Stomach (tissue), 9 donors: Measurements from ENCODE around the gene GPRC5C. TPM values are rescaled to one million over a fixed set of nuclear protein-coding genes. Genes with fewer than 3 reads are reported as not detected.

Source experiments
- DNase-seq, 2 donors: peaks; one replicate each; pipeline versions ENCODE4 v3.0.0 to v3.0.0-alpha.2; 2013 to 2019
- H3K27ac ChIP-seq, 5 donors: fragments of 200-600 bp in 4 of 5; sonication (generic) in 4 of 5; one replicate each; pipeline ENCODE4 v1.5.1; 2013 to 2019; ENCODE audit warnings: mild to moderate bottlenecking in 1 of 5, moderate library complexity in 1 of 5
- H3K27me3 ChIP-seq, 3 donors: fragments of 200-600 bp; sonication (generic); one replicate each; pipeline ENCODE4 v1.5.1; 2017 to 2019; ENCODE audit warnings: mixed run types in 1 of 3
- H3K36me3 ChIP-seq, 4 donors: fragments of 200-600 bp; sonication (generic); 1 replicate in 3 of 4; 2 replicates in 1 of 4; pipeline ENCODE4 v1.5.1; 2016 to 2019
- H3K4me1 ChIP-seq, 4 donors: fragments of 200-600 bp; sonication (generic); one replicate each; pipeline ENCODE4 v1.5.1; 2016 to 2019
- H3K4me3 ChIP-seq, 4 donors: fragments of 200-600 bp; sonication (generic) in 3 of 4; one replicate each; pipeline ENCODE4 v1.5.1; 2016 to 2019; ENCODE audit warnings: mild to moderate bottlenecking in 1 of 4
- H3K9me3 ChIP-seq, 4 donors: fragments of 200-600 bp; sonication (generic); one replicate each; pipeline ENCODE4 v1.5.1; 2016 to 2019
- EP300 ChIP-seq: sonication (generic); formaldehyde crosslinking; IDR thresholded peaks from one replicate; pipeline ENCODE4 v1.6.1; 2017; ENCODE audit warnings: antibody characterized with exemption
- POLR2A ChIP-seq, 4 donors: fragments of 450-650 bp; IDR thresholded peaks; one replicate each; pipeline ENCODE4 v1.6.1; 2016; ENCODE audit warnings: antibody characterized with exemption in 4 of 4, control low read depth in 2 of 4, mild to moderate bottlenecking in 1 of 4, moderate library complexity in 1 of 4
- POLR2AphosphoS5 ChIP-seq, 3 donors: sonication (generic); formaldehyde crosslinking; IDR thresholded peaks; one replicate each; pipeline ENCODE4 v1.6.1; 2016; ENCODE audit warnings: antibody characterized with exemption in 3 of 3
- WGBS, 5 donors: extraction: QIAGEN DNeasy Blood & Tissue Kit in 3 of 5; methylation state at CpG; one replicate each; pipeline versions ENCODE4 v1.1.5 to v1.1.7; 2013 to 2018; 5-methylcytosine and 5-hydroxymethylcytosine counted together
- intact Hi-C: fragments of 100-400 bp; cut with DNase I; formaldehyde crosslinking; loops from one replicate; pipeline ENCODE4 v1.15.1; 2023; ENCODE audit warnings: low total_unique reads
- polyA plus RNA-seq, 3 donors: library from polyadenylated mRNA; stranded (reverse); fragments of 200-250 nt; gene quantifications; one replicate each; pipeline ENCODE4 v1.2.3, GENCODE V29; 2013
- total RNA-seq, 5 donors: library from RNA; depleted of rRNA; stranded (reverse); fragments of >200 nt; gene quantifications; one replicate each; pipeline versions ENCODE4 v1.1.0 to v1.2.3, GENCODE V29; 2014 to 2016
- TF ChIP-seq, protein P1 (sequence below), 7 experiments: fragments of 450-650 bp in 4 of 7; fragments of 200-600 bp in 3 of 7; sonication (generic) in 3 of 7; IDR thresholded peaks; one replicate each; pipeline ENCODE4 v1.5.1; 2016 to 2019; ENCODE audit warnings: antibody characterized with exemption in 7 of 7, control low read depth in 2 of 7, mild to moderate bottlenecking in 1 of 7
- donor health status: healthy with polysubstance abuse.
- donor health status: Bipolar disorder and iron deficiency.
- donor health status: healthy.

Gene GPRC5C
- total and polyA plus RNA-seq, 8 donors: 66.5 to 321 (median 129) TPM

- Histone ChIP-seq H3K36me3 (peaks cover 16 to 23% (median 22%) of the 10 kb centered on the region in 4 donors), H3K4me3 (no peak overlapping the region), H3K27ac (peak overlapping the region; percentile 40 to 99 (median 96)), H3K9me3 (peaks cover 0 to 9% (median 2%) of the 10 kb centered on the region in 4 donors), H3K27me3 (peaks cover 0 to 12% (median 0%) of the 10 kb centered on the region in 3 donors), H3K4me1 (peaks cover 26 to 66% (median 49%) of the 10 kb centered on the region in 4 donors)
- DNase-seq: no peak
- intact Hi-C loops: no loop called here
- WGBS, 5 donors: 65 to 79% (median 77%) methylated on average over 3 of the region's 3 CpGs
- TF ChIP-seq POLR2AphosphoS5 (IDR thresholded peaks at IDR 0.05) (peak in 1 of 3 donors; percentile 5), POLR2A (IDR thresholded peaks at IDR 0.05) (no peak)
- TF ChIP-seq, protein P1, sequence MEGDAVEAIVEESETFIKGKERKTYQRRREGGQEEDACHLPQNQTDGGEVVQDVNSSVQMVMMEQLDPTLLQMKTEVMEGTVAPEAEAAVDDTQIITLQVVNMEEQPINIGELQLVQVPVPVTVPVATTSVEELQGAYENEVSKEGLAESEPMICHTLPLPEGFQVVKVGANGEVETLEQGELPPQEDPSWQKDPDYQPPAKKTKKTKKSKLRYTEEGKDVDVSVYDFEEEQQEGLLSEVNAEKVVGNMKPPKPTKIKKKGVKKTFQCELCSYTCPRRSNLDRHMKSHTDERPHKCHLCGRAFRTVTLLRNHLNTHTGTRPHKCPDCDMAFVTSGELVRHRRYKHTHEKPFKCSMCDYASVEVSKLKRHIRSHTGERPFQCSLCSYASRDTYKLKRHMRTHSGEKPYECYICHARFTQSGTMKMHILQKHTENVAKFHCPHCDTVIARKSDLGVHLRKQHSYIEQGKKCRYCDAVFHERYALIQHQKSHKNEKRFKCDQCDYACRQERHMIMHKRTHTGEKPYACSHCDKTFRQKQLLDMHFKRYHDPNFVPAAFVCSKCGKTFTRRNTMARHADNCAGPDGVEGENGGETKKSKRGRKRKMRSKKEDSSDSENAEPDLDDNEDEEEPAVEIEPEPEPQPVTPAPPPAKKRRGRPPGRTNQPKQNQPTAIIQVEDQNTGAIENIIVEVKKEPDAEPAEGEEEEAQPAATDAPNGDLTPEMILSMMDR (IDR thresholded peaks at IDR 0.05): peak in 5 of 7 experiments; percentile 16 to 77 (median 57)
Observed at GRCh38 chr17:74437702-74438101, 5.8 kb downstream of the GPRC5C start.

- TF ChIP-seq POLR2AphosphoS5 (IDR thresholded peaks at IDR 0.05) (no peak), EP300 (no peak), POLR2A (IDR thresholded peaks at IDR 0.05) (no peak)
- TF ChIP-seq, protein P1 (IDR thresholded peaks at IDR 0.05): no peak
- DNase-seq: no peak
Observed at GRCh38 chr17:74439691-74440567, 8.0 kb downstream of the GPRC5C start.

GRCh38 chr17:74441537-74441936 lies 9.6 kb downstream of the GPRC5C start:
- 65 to 84% (median 69%) methylated on average over 7 of the region's 7 CpGs for WGBS, 5 donors
- Histone ChIP-seq H3K4me3 (no peak overlapping the region), H3K9me3 (peaks cover 0 to 9% (median 2%) of the 10 kb centered on the region in 4 donors), H3K36me3 (peaks cover 16 to 33% (median 25%) of the 10 kb centered on the region in 4 donors), H3K27me3 (no peaks in the 10 kb centered on the region), H3K27ac (peak overlapping the region; percentile 67 to 99 (median 91)), H3K4me1 (peaks cover 57 to 83% (median 72%) of the 10 kb centered on the region in 4 donors)
- intact Hi-C loops: no loop called here
- TF ChIP-seq, protein P1 (IDR thresholded peaks at IDR 0.05): no peak
- TF ChIP-seq POLR2AphosphoS5 (IDR thresholded peaks at IDR 0.05) (no peak), EP300 (no peak), POLR2A (IDR thresholded peaks at IDR 0.05) (no peak)
- DNase-seq: no peak

More at GRCh38 chr17:74439691-74440567, 8.0 kb downstream of the GPRC5C start:
- Histone ChIP-seq H3K27ac (peak overlapping the region; percentile 10 to 99 (median 91)), H3K27me3 (no peaks in the 10 kb centered on the region), H3K4me1 (peaks cover 47 to 72% (median 63%) of the 10 kb centered on the region in 4 donors), H3K4me3 (peak overlapping the region in 1 of 4 donors; percentile 8), H3K36me3 (peaks cover 16 to 27% (median 24%) of the 10 kb centered on the region in 4 donors), H3K9me3 (peaks cover 0 to 9% (median 2%) of the 10 kb centered on the region in 4 donors)
- intact Hi-C loops: no loop called here
- 55 to 80% (median 67%) methylated on average over 21 to 31 of the region's 31 CpGs for WGBS, 5 donors

DNA sequence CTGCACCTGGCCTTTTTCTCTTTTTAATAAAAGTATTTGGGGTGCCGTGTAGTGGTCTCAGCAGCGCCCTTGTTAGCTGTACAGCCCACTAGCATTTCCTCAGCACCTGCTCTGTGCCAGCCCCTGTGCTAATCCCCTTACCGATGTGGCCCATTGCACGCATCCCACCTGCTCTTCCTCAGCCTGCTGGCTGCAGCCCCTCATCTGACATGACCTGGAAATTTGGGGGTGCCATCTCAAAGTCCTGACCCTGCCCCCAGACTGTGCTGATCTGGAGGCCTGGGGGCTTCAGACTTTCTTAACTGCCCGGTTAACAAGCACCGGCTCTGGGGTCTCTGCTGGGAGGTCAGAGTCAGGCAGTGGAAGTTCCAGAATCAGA lies 10.4 kb downstream of the GPRC5C start:
- intact Hi-C loops: no loop called here
- H3K4me3 ChIP-seq: peak overlapping the region in 2 of 4 donors; percentile 22 to 27
- 48 to 71% (median 60%) methylated on average over 6 of the region's 6 CpGs for WGBS, 5 donors

More for the DNA sequence above, 10.4 kb downstream of the GPRC5C start:
- Histone ChIP-seq H3K4me1 (peaks cover 63 to 83% (median 76%) of the 10 kb centered on the region in 4 donors), H3K9me3 (peaks cover 0 to 9% (median 2%) of the 10 kb centered on the region in 4 donors), H3K27ac (peak overlapping the region; percentile 82 to 99 (median 95)), H3K36me3 (peaks cover 16 to 40% (median 29%) of the 10 kb centered on the region in 4 donors), H3K27me3 (no peaks in the 10 kb centered on the region)
- TF ChIP-seq EP300 (no peak), POLR2A (IDR thresholded peaks at IDR 0.05) (no peak), POLR2AphosphoS5 (IDR thresholded peaks at IDR 0.05) (no peak)
- TF ChIP-seq, protein P1 (IDR thresholded peaks at IDR 0.05): no peak
- DNase-seq: no peak
